GM18499 (cell line): ENCODE data around the gene MAGI3.
"Not testable (repeated sequence)": the region's sequence is repeated elsewhere in the genome, so short reads cannot be mapped to it uniquely, and the experiment has no call there.

Experiments used
- ATAC-seq: cut with Tn5 transposase; IDR thresholded peaks from one replicate; pipeline ENCODE4 v1.9.1; 2021; ENCODE audit warnings: moderate number of reproducible peaks; ENCODE audit not compliant: insufficient read depth, unreplicated experiment

MAGI3 gene

DNA sequence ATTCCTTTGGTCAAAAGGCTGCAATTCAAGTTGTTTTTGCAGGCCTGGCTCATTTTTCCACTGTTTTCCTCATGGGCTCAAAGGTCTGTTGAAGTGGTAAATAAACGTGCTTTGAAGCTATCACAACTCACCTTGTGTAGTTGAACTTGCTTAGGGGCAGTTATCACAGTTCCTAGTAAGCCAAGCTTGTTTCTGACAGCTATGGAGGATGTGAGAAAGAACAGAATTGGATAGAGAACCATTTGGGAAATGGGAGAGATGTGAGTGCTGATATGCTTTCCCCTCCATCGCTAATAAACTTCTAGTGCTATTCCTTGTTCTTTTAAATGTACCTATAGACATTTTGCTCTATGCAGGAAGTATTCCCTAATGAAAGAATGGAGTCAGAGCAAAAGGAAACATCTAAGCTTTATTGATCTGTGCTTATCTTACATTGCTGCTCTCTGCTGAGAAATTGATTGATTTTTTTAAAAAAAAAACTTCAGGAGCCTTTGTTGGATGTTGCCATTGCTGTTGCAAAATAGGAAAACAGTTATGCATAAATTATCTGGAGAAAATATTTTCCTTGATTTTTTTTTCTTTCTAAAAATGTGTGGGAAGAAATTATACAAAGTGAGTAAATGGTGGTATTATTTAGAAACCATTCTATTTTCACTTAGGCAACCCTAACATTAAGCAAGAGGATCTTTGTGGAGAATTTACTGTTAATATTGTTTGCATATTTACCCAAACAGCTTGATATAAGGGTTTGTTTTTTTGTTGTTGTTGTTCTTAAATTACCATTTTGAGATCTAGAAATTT lies 118.2 kb downstream of the MAGI3 start:
- no peak for ATAC-seq

GRCh38 chr1:113509766-113510165 lies 119.5 kb downstream of the MAGI3 start:
- not testable (repeated sequence) for ATAC-seq

DNA sequence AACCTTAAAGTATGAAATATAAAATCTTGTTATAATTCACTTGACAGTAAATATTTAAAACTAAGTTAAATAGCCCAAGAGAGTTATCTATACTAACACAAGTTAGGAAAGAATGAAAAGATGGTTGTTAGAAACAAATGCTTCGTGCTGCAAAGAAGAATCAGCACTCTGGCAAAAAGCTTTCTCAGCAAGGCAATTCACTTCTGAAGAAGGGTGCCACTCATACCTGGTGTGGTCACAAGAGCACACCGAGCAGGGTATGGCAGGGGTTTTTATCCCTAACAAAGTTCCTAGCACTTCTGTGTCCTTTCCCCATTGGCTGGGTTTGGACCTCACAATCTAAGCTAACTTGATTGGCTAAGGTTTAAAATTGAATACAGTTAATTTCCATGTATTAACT lies 121.0 kb downstream of the MAGI3 start:
- ATAC-seq = no peak

DNA sequence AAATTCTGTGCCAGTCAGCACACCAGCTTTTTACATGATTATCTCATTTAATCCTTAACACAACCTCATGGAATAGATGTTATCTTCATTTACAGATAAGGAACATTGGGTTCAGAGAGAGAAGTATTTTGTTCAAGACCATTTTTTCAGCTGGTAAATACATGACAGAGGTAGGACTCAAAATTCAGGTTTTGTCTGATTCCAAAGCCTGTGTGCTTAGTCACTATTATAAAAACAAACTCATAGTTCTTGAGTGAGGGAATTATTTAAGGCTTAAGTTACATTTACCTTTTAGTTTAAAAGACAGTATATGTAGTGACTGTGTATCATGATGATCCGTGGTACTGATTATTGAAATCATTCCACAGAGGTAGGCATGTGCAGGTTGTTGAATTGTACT lies 125.2 kb downstream of the MAGI3 start:
- no peak for ATAC-seq

DNA sequence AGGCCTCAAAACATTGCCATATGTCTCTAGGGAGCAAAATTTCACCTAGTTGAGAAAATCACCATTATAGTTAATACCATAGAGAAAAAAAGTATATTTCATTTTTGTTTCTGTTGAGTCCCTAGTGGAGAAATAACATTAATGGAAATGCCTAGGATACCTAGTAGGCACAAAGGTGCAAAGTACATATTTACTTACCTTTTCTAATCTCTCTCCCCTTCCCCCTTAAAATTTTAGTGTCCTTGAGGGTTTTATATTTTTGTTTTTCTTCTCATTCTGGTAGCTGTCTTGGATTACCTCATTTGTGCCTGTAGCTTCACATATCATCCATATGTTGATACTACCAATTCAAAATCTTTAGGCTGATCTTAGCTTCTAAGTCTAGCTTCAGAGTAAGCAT lies 127.0 kb downstream of the MAGI3 start:
- no peak for ATAC-seq

DNA sequence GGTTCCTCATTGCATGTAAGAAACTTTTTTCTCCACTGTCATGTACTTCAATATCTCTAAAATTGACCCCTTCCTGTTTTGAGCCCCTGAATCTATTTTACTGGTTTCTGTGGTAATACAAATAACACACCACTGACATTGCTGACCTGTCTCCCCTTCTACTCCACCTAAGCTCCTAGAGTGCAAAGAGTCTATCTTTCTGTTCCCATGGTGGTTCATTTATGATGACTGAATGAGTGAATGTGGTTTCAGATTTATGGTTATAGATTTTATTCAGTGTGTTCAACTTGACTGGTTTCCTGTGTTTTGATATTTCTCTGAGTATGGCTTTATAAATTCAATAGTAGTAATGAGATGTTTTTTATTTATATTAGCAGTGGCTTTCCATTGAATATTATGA lies 127.7 kb downstream of the MAGI3 start:
- ATAC-seq = no peak

GRCh38 chr1:113519556-113519955 lies 129.2 kb downstream of the MAGI3 start:
- no peak for ATAC-seq

DNA sequence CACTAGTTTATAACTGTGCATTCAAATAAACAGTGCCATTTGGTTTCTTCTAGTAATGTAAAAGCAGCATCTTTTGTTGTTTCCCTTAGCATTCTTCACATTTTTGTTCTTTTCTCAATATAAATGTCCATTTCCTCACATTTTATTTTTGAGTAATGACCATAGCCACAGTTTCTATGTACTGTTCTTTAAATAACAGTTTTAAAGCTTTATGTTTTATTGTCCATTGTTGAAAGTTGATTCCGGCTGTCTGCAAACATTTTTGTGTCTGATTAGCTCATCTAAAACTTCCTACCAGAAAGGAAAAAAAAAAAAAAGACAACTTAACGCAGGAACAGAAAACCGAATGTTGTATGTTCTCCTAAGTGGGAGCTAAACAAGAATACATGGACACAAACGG lies 139.7 kb downstream of the MAGI3 start:
- ATAC-seq = no peak

- no peak for ATAC-seq
Observed at GRCh38 chr1:113531321-113531720, 141.0 kb downstream of the MAGI3 start.

DNA sequence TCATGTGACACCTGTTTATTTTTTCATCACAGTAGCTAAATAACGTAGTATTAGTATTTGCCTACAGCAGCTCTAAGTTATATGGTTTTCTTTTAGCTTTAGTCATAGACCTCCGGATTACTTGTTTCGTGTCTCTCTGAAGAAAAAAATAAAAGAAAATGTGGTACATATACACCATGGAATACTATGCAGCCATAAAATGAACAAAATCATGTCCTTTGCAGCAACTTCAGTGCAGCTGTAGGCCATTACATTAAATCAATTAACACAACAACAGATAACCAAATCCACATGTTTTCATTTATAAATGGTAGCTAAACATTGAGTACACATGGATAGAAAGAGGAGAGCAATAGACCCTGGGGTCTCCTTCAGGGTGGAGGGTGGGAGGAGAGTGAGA lies 142.7 kb downstream of the MAGI3 start:
- no peak for ATAC-seq

- ATAC-seq = no peak
Observed at GRCh38 chr1:113534130-113534817, 144.0 kb downstream of the MAGI3 start.

DNA sequence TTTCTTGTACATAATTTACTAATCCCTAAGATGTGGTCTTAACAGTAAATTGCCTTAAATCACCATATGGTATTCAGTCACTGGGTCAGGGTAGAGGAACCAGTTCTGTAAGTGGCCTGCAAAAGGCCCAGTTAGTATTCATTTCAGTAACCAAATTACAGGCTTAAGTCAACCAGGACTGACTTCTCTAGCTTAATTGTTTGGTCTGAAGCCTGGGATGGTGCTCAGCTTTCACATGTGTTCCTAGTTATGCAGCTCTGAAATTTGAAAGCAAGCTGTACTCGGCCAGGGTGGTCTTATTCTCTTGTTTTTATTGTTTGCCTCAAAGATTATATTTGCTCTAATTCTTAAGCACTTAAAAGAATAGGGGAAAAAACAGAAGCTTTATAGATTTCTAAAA lies 144.6 kb downstream of the MAGI3 start:
- ATAC-seq = no peak

- ATAC-seq = no peak
Observed at GRCh38 chr1:113536182-113536780, 146.0 kb downstream of the MAGI3 start.

GRCh38 chr1:113538225-113538624 lies 147.9 kb downstream of the MAGI3 start:
- ATAC-seq = no peak

DNA sequence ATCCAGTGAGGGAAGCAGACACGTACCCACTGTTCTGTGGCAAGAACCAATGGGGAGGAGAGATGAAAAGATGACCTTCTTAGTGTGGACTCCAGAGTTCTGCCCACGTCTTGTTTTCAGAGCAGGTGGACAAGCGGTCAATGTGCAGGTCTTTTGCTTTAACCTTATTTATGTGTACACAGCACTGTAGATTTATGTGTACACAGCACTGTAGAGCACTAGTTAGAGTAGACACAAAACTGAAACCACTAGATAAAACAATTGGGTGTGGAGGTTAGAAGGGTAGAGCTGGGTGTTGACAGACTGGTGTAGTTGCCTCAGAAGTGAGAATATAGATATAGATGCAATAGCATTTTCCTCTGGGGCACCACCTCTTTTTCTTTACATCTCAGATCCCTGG lies 150.0 kb downstream of the MAGI3 start:
- ATAC-seq = no peak

- no peak for ATAC-seq
Observed at GRCh38 chr1:113541106-113541505, 150.8 kb downstream of the MAGI3 start.

GRCh38 chr1:113542221-113542701 lies 151.9 kb downstream of the MAGI3 start:
- no peak for ATAC-seq

DNA sequence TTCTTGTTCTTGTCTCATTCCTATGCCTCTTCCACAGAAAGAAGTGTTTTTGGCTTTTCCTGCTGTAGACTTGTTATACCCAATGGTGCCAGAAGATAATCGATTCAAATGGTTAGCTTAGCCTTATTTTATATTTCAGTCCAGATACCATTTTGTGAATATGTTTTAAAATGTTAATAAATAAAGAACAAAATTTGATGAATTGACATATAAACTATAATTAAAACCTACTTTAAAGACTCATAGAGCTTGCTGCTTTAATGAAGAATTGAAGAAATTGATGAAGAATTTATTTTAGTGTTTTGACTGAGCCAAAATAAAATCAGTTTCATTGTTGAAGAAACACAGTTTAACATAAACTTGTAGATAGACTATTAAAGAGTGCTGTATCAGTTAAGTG lies 152.8 kb downstream of the MAGI3 start:
- ATAC-seq = no peak

DNA sequence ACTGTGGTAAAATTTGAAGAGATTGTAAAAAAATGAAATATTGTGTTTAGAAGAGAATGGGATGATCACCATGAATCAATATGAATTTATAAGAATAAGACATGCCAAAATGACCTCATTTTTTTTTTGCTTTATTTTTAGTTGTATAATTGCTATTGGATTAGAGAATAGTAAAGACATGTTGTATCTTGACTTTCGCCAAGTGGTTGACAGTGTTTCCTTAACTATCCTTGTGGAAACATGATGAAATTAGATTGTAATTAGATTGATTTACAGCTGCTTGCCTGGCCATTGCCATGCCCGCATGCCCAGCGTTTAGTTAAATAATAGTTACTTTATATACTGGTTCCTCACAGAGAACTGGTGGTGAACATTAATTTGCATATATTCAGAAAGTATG lies 154.9 kb downstream of the MAGI3 start:
- ATAC-seq = no peak

GRCh38 chr1:113545626-113546025 lies 155.3 kb downstream of the MAGI3 start:
- no peak for ATAC-seq

DNA sequence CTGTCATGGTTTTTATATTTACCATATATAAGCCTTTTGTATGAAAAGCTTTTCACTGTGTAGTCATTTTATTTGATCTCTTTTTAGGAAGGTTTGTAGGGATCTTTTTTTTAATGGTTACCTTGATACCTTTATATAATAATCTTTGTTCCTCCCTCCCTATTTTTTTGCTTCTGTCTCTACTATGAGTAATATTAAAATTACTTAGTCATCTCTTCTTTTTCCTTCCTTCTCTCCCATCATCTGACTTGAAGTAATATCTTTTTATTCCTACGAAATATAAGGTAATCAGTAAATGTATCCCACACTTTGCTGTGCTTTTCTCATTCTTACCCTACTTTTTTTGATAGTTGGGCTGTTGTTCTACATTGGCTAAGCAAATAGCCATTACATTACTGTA lies 161.4 kb downstream of the MAGI3 start:
- ATAC-seq = no peak
